NT2/D1 (cell line): Measurements from ENCODE around the gene IQSEC1.

ENCODE experiments used
- YY1 ChIP-seq: IDR thresholded peaks from 2 replicates; pipeline ENCODE4 v1.6.1; 2011; ENCODE audit not compliant: insufficient read length, insufficient read depth
- ZNF274 ChIP-seq: IDR thresholded peaks from 2 replicates; pipeline ENCODE4 v1.6.1; 2011; ENCODE audit warnings: mild to moderate bottlenecking, low read depth, low read length

DNA sequence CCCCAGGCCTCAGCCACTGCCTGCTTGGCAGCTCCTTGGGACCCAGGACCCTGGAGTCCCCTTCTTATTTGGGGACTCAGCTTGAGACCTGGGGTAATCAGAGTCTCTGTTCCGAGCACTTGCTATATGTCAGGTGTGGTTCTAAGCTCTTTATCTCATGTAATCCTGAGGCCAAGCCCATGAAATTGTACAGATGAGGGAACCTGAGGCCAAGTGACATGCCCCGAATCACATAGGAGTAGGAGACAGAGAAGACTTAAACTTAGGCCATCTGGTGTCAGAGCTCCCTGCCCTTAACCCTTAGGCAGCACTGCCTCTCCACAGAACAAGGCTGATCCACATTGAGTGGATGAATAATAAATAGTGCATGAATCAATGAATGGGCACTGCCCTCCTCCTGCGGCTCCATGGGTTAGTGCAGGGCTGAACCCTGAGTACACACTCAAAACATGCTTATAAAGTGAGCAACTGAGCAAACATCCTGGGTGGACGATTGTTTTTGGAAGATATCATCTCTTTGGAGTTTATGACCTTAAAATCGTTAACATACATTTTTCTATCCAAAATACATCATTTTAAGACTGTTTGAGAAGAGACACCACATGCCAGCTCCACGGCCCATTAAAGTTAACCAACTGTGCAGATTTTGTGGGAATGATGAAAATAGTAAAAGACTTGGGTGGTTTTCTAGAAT is 33.2 kb upstream of the IQSEC1 start:
- no peak for TF ChIP-seq YY1
- no peak for TF ChIP-seq ZNF274
